ENCODE measurements around the gene TBC1D17.

TBC1D17 gene

DNA sequence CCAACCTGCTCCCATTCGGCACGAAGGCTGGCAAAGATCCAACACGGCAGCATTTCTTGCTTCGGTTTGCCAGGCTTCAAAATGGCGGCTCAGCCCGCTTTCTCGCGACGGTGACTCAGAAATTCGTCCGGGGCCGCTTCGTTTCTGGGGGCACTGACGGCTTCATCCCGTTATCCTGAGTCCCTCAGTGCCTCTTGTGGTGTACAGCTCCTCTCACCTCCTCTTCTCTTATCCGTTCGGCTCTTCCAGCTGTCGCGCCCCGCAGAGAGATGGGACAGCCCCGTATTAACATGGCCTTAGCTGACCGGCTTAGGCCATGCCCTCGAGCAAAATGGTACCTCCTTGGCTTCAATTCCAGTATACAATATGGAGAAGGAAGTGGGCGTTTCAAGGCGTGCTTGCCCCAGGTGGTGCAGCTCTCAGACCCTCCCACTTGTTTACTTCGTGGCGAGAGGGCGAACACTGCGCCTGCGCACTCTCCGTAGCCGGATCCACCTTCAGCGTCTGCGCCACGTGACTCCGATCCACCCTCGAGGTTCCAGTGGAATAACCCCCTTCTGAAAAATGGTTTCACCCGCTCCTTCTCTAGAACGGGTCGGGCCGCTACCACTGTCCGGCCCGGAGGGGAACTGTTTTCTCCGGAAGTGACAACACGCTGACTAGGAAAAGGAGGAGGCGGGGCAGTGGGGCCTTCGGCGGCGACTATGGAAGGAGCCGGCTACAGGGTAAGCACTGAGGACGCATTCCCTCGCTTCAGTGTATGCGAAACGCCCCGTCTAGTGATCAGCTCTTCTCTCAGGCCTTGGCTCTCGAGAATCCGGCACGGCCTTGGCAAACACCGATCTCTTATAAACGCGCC is at the start of gene TBC1D17, which contains the start of gene AKT1S1:
Gene TBC1D17 (plus strand): TSS at position 683 of the 859 bp plus-strand sequence. CDS start 22 bp downstream, at position 705.
Gene AKT1S1 (minus strand): TSS at position 336 of the 859 bp plus-strand sequence. CDS start 4,060 bp downstream, outside the sequence.
- peak; percentile 100 for DNase-seq

DNA sequence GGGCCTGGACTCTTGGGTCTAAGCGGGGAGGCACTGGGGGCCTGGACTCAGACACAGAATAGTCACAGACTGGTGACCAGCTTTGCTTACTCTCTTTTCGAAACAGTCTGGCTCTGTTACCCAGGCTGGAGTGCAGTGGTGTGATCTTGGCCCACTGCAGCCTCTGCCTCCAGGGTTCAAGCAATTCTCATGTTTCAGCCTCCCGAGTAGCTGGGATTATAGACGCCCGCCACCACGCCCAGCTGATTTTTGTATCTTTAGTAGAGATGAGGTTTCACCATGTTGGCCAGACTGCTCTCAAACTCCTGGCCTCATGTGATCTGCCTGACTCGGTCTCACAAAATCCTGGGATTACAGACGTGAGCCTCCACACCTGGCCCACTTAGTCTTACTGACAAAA is 48.3 kb upstream of the TBC1D17 start:
- DNase-seq, result no peak

DNA sequence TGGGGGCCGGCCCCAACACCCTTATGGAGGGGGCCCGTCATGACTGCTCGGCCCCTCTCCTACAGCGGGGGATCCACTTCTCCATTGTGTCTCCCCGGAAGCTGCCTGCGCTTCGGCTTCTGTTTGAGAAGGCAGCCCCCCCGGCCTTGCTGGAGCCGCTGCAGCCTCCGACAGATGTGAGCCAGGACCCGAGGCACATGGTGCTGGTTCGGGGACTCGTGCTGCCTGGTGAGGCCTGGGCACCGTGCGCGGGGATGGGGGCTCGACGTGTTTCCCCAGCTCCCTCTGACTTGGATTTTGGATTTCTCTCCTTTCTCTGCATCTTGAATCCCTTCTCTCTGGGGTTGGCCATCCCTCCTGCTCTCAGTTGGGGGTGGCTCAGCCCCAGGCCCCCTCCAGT is 47.8 kb upstream of the TBC1D17 start:
- DNase-seq, result no peak

DNA sequence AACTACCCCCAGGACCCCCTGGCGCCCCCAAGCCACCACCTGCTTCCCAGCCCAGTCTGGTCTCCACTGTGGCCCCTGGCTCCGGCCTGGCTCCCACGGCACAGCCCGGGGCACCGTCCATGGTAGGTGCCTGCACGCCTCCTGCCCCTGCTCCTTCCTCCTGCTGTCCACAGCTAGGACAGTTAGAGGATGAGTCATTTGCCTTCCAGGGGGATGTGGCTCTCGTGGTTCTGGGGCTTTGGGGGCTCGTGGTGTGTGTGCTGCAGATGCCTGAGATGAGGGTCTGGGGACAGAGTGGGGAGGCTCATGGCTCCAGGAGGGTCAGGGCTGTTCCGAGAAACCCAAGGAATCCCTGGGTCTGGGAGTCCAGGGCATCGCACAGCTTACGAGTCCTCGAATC is 46.7 kb upstream of the TBC1D17 start:
- no peak for DNase-seq

DNA sequence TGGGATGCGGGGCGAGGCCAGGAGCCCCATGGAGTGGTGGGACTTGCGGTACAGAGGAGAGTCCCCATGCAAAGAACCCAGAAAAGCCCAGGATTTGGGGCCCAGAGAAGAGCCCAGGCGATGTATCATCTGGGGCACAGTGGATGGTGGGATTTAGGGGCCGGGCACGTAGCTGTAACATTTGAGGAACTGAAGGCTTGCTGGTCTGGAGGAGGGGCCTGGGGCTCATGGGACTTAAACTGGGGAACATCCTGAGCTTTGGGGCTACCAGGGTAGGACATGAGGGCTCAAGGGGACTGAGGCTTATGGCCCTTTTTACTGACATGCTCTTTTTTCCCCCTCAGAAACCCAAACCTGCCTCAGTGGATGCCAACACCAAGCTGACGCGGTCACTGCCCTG is 45.9 kb upstream of the TBC1D17 start:
- no peak for DNase-seq

DNA sequence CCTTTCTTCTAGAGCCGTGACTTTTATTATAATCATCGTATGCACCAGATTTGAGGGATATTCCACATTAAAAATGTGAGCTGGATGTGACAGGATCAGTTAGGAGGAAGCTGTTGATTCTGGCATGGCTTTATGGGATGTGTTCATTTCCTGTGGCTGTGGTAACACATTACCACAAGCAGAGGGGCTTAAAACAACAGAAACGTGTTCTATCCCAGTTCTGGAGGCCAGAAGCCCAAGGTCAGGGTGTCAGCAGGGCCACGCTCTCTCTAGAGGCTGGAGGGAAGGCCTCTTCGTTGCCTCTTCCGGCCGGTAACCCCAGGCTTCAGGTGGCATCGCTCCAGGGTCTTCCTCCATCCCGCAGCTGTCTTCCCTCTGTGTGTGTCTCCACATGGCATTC is 44.9 kb upstream of the TBC1D17 start:
- DNase-seq, result no peak

DNA sequence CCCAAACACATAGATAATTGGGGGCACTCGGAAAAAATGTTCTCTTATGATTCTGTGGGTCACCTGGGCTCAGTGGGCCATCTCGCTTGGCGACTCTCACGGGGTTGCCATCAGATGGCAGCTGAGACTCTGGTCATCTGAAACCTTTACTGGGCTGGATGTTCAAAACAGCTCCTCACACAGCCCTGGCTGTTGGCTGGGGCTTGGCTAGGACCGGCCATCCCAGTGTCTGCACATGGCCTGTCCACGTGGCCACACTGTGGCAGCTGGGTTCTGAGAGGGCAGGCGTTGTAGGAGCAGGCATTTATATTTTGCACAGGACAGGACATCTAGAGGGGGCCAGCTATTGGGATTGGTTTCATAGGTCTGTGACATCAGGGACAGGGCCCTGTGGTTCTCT is 43.9 kb upstream of the TBC1D17 start:
- no peak for DNase-seq

DNA sequence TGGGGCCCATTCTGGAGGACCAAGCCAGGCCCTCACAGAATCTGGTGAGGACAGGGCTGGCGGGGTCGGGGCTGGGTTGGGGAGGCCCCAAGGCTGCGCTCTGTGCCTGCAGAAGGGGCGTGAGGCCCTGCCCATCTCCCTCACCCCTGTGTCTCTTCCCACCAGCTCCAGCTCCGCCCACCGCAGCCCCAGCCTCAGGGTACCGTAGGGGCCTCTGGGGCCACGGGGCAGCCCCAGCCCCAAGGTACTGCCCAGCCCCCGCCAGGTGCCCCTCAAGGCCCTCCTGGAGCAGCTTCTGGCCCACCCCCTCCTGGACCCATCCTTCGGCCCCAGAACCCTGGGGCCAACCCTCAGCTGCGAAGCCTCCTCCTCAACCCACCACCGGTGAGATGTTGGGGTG is 41.9 kb upstream of the TBC1D17 start:
- DNase-seq, result no peak

DNA sequence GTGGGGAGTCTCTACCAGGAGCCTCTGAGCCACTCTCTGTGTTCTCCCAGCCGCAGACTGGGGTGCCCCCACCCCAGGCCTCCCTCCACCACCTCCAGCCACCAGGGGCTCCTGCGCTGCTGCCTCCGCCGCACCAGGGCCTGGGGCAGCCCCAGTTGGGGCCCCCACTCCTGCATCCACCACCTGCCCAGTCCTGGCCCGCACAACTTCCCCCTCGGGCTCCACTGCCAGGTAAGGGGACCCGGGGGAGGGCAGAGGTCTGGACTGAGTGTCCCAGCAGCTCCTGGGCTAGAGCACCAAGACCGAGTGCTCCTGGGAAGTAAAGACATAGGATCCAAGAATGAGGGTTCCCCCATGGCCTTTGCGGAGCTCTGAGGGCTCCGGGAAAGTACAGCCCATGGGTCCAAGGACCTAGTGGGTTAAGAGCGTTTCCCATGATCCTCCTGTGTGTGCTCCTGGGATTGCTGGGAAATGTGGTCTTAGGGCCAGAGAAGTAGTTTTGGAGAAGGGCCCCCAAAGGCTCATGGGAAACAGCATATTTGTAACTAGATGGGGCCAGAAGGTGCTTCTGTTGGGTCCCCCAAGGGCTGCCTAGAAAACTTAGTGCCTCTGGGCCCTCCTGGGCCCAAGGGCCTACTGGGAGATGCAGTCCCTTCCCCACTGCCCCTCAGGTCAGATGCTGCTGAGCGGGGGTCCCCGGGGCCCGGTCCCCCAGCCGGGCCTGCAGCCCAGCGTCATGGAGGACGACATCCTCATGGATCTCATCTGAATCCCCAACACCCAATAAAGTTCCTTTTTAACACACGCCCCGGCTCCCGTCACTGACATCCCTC is 41.1 kb upstream of the TBC1D17 start:
- DNase-seq, result no peak

DNA sequence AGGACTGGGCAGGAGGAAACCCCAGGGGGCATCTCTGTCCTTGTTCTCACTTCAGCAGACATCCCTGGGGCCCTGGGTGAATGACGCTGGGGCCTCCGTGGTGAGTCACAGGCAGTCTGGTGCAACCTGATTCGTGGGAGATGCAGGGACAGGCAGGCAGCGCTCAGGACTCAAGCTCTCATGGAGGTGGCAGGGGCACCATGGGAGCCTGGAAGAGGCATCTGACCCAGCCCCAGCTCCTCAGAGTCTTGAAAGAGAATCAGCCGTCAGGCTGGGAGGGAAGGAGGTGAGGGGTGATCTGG is 40.5 kb upstream of the TBC1D17 start:
- DNase-seq, result no peak

DNA sequence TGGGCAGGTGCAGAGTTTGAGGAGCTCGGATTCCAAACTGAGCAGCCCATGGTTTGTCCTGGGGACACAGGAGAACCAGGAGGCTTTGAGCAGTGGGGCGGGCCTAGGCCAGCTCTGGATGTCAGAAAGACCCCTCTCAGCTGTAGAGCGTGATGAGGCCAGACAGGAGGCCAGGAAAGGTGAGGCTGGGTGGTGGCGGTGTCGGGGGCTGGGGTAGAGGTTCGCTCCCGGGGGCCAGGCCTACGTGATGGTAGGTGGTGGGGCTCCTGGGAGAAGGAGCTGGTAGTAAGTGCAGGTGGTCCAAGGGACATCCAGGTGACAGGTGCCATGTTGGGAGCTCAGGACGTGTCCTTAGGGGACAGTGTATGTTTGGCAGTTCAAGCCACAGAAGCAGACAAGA is 40.1 kb upstream of the TBC1D17 start:
- no peak for DNase-seq

DNA sequence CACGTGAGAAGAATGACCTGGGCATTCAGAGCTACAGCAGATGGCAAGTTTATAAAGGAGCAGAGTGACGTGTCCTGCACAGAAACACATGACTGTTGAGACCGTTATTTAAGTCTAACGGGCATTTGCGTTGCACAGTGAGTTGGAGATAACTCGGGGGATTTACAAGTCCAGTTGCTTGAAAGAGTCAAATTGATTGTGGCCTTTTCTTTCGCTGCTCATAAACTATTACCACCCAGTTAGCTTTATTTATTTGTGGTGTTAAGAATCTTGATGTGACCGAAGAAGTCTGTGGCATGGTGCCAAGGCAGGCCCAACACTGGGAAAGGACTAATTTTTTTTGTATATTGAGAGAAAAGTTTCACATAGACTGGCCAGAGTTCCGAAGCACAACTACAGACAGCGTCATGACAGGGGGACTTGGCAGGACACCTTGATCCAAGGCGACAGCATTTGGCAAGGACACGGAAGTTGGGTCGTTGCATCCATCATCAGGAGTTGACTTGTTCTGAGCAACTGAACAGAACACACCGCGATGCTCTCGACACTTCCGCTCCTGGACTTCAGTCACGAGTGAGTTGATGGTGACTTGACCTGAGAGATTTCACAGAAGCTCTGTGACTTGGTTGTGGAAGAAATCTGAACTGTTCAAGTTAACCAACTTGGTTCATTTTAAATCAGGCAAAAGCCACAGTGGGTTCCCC is 38.5 kb upstream of the TBC1D17 start:
- no peak for DNase-seq

DNA sequence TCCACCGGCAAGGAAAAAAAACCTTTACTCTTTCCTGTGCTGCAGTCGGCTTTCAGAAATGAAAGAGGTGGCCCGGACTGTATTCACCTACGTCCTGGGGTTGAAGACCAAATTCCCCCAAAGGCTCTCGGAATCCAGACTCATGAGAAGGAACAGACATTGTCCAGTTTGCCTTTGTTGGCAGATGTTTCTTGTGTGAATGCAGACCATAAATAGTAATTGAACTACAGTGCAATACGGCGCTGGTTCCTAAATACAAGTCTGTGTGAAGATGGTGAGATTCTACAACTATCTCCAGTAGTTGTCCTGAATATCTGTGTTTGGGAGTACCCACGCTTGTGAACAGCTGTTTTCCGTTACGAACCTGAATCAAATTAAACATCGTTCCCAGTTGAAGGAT is 37.8 kb upstream of the TBC1D17 start:
- DNase-seq, result no peak

DNA sequence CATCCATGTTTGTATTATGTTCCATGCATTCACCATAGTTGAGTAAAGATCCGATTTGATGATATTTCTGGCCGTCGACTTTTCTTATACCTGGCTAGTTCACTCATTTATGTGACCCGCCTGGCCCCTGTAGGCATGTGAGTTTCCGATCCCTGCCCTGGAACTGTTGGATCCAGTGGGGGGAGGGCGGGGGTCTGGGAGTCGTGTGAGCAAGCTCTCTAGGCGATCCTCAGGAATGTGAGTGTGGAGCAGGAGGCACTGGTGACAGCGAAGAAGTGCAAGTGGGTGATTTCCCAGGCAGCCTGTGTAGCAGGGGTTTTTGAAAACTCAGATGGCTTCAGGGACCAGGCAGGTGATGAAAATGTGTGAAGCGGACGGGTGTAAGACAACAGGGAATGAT is 37.2 kb upstream of the TBC1D17 start:
- no peak for DNase-seq

DNA sequence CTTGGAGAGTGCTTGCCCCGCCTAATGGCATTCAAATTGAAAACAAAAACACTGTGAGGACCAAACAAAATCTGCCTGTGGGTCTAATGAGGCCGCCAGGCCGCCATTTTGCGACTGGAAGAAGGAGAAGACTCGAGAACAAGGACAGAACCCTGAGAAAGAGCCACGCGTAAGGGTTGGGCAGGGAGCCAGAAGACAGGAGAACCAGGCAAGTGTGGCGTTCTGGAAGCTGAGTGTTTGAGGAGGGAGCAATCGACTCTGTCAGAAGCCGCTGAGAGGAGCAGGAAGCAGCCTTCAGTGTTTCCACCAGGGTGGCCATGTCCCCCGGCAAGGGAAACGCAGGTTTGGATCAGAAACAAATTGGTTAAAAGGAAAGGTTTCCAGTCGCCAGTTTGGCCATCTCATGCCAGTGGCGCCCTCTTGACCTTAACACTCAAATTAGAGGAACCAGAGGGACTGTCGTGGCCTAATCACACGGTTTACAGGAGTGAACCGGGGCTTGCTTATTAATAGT is 36.7 kb upstream of the TBC1D17 start:
- no peak for DNase-seq

DNA sequence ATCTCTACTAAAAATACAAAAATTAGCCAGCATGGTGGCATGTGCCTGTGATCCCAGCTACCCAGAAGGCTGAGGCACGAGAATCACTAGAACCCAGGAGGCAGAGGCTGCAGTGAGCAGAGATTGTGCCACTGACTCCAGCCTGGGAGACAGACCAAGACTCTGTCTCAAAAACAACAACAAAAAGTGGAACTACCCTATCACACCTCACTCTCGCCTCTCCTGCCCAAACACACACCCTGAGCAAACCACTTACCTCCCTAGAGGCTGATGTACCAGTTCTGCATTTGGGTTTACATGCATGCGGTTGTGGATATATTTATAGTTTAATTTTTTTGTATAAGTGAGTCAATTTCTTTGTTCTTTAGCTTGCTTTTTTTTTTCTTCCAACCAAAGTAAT is 34.2 kb upstream of the TBC1D17 start:
- DNase-seq, result no peak

DNA sequence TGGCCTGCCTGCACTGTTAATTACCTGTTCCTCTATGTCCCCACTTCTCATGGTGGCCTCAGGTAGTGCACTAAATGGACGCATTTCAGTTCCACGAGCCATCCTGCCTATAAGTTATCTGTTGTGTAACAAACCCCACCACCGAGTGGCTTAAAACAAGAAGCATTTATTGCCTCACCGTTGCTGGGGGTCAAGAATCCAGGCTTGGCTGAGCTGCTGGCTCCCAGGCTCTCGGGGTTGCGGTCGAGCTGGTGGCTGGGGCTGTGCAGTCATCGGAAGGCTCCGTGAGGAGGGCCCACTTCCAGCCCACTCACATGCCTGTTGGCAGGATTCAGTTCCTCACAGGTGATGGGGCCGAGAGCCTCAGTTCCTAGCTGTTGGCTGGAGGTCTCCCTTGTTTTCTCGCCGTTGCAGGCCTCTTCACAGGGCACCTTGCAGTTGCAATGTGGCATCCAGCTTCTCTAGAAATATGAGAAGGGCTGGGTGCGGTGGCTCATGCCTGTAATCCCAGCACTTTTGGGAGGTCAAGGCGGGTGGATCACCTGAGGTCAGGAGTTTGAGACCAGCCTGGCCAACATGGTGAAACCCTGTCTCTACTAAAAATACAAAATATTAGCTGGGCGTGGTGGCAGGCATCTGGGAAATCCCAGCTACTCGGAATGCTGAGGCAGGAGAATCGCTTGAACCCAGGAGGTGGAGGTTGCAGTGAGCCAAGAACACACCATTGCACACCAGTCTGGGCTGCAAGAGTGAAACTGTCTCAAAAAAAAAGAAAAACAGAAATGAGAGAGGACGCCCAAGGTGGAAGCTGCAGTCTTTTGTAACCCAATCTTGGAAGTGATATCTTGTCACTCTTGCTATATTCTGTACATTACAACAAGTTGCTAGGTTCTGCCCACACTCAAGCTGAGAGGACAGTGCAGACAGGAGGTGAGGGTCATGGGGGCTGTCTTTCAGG is 33.1 kb upstream of the TBC1D17 start:
- no peak for DNase-seq

DNA sequence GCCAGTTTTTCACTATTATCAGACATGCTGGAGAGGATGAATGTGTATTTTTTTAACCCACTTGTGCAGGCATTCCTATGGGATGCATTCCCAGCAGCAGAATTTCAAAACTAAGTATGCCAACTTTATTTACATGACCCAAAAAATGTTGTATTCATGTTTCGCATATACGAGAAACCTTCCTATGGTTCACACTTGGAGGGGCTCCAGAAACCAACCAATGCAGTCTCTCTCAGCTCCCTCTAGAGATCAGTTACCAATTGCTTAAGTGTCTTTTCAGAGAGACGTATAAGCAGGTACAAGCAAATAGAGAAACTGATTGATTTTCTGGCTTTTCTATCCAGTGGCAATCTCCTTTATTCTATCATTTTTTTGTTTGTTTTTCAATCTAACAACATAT is 32.1 kb upstream of the TBC1D17 start:
- no peak for DNase-seq

DNA sequence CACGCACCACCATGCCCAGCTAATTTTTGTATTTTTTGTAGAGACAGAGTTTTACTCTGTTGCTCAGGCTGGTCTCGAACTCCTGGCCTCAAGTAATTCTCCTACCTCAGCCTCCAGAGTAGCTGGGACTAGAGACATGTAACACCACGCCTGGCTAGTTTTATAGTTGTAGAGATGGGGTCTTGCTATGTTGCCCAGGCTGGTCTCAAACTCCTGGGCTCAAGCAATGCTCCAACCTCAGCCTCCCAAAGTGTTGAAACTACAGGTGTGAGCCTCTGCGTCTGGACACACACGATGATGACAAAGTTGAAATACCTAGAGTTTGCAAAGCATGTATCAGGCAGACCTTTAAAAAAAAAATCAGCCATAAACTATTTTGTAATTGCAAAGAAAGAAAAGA is 31.1 kb upstream of the TBC1D17 start:
- DNase-seq, result no peak

DNA sequence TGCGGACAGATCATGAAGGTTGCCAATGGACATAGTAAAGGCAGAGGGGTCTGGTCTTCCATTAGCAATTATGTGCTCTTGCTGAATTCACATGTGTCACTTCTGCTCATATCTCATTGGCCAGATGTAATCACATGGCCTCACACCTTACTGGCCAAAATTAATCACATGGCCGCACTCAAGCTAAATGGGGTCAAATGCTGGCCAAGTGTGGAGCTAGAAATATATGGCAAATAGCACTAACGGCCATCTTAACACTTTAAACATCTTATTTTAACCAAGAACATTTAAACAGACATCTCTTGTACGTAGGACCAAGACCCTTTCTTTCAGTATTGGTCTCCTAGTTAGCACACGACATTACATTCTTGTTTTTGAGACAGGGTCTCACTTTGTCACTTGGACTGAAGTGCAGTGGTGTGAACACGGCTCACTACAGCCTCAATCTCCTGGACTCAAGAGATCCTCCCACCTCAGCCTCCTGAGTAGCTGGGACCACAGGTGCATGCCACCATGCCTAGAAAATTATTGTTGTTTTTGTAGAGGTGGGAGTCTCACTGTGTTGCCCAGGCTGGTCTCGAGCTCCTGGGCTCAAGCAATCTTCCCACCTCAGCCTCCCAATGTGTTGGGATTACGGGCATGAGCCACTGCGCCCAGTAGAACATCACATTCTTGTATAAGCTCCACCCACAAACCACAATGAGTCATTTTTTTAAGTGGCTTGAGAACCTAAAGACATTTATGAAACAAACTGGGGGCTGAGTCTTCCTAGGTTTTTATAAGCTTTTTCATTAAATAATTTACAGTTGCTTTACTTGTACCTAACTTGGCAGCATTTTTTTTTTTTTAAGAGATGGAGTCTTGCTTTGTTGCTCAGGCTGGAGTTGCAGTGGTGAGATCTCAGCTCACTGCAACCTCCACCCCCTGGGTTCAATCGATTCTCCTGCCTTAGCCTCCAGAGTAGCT is 29.5 kb upstream of the TBC1D17 start:
- no peak for DNase-seq

DNA sequence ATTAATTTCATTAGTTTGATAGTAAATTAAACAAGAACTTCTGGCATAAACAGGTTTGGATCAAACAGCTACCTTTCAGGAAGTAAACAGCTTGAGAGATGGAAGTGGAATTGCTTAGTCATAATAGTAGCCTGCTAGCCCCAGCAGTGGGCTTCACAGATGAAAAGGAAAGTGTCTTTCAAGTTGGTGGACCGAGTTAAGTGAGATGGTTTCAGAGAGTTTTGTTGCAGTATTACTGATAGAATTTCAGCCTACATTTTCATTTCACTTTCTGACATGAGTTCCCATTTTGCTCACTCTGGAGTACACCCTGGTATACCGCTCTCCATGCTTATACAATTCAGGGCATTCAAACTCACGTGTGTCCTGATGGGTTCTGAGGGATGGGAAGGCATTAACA is 28.6 kb upstream of the TBC1D17 start:
- no peak for DNase-seq

Data from eye (tissue), 1 donor.